Endometrial microvascular endothelial cells (primary cell): ENCODE data around the gene SMIM36. TPM values are rescaled to one million over a fixed set of nuclear protein-coding genes. Genes with fewer than 3 reads are reported as not detected.
"Not testable (repeated sequence)": the region's sequence is repeated elsewhere in the genome, so short reads cannot be mapped to it uniquely, and the experiment has no call there.

ENCODE experiments used
- in situ Hi-C: cut with HindIII; loops from 2 replicates; pipeline ENCODE4 v1.10.0; 2017; ENCODE audit warnings: low sequenced_read_pairs, low pct_unique_long_range_greater_than_20kb; ENCODE audit errors: inconsistent ontology term
- total RNA-seq: library from RNA; depleted of rRNA; stranded (reverse); fragments of >200 nt; gene quantifications from one replicate; pipeline ENCODE4 v1.2.3, GENCODE V29; 2015; ENCODE audit errors: inconsistent ontology term

SMIM36 gene
- total RNA-seq, result not detected

GRCh38 chr17:55510986-55511721 is at the start of gene SMIM36:
Gene SMIM36 (minus strand): TSS chr17:55511452.
- in situ Hi-C loops, result no loop called here

GRCh38 chr17:55555772-55556171 is 44.5 kb upstream of the SMIM36 start:
- in situ Hi-C loops, result no loop called here

- in situ Hi-C loops, result no loop called here
These were observed 37.9 kb upstream of the SMIM36 start for GRCh38 chr17:55549140-55549539.

- in situ Hi-C loops, result no loop called here
These were observed 35.9 kb upstream of the SMIM36 start for GRCh38 chr17:55546991-55547664.

DNA sequence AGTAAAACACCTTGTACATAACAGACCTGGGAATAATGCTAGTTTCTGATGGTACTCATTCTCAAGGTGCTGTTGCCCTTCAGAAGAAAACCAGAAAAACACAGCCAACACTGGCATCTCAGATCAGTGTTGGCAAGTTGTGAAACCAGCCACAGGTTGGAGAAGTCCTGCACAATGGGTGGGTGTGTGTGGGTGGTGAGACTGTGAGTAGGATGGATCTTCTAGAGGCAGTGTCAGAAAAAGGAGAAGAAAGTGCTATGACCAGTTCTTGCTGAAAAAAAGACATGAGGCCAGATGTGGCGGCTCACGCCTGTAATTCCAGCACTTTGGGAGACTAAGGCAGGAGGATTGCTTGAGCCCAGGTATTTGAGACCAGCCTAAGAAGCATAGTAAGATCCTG is 35.2 kb upstream of the SMIM36 start:
- in situ Hi-C loops, result no loop called here

GRCh38 chr17:55545806-55546205 is 34.6 kb upstream of the SMIM36 start:
- in situ Hi-C loops, result no loop called here

DNA sequence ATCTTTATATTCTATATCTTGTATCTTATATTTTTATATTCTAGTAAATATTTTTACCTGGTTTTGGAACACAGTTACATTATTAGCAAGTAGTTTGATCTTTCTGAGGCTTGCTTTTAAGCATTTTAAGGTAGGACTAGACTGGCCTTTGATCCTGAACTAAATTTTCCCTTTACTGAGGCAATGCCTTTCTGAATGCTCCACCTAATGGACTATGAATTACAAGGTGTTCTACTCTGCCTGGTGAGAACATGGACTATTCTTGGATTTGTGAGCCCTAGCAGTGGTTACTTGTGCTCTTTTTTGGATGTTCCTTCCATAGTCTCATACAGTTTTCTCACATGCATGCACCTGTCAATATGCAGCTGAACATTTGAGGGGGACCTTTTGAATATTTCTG is 32.5 kb upstream of the SMIM36 start:
- in situ Hi-C loops, result no loop called here

- in situ Hi-C loops, result no loop called here
These were observed 29.3 kb upstream of the SMIM36 start for GRCh38 chr17:55540414-55541091.

- in situ Hi-C loops, result no loop called here
These were observed 25.0 kb upstream of the SMIM36 start for GRCh38 chr17:55536205-55536604.

- in situ Hi-C loops, result loop anchor here (5.0 kb wide), 1 partner anchor 189 kb away; the partner anchor contains the start of gene TMEM100
These were observed 22.4 kb upstream of the SMIM36 start for GRCh38 chr17:55533608-55534007.

GRCh38 chr17:55532670-55533069 is 21.4 kb upstream of the SMIM36 start:
- in situ Hi-C loops, result loop anchor here (5.0 kb wide), 1 partner anchor 190 kb away; the partner anchor contains the start of gene TMEM100

DNA sequence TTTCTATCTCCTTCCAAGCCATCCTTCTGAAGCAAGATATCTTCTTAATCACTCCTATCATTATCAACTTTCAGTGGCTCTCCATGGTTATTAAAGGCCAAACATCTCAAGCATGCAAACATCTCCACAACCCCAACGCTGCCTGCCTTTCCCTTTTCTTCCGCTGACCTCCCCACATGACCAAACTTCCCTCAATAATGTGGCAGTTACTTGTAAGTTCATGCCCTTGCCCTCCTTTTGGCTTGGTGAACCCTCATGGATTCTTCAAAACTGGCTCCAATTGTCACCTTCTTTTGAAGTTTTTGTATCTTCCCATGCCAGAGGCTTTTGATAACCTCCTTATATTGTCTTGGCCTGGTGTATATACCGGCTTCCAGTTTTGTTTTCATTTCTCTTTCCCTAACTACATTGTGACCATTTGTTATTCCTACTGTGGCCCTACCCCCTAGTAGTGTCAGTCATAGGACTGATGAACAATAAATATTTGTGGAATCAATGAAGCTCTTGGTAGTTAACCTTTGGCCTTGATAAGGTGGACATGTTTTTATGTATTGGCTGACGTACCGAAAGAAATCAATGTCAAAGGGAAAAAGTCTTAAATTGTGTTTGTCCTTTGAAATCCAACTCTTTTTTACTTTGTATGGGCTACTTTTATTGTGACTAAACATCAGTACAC is 19.9 kb upstream of the SMIM36 start:
- in situ Hi-C loops, result loop anchor here (5.0 kb wide), 1 partner anchor 191 kb away; the partner anchor contains the start of gene TMEM100

DNA sequence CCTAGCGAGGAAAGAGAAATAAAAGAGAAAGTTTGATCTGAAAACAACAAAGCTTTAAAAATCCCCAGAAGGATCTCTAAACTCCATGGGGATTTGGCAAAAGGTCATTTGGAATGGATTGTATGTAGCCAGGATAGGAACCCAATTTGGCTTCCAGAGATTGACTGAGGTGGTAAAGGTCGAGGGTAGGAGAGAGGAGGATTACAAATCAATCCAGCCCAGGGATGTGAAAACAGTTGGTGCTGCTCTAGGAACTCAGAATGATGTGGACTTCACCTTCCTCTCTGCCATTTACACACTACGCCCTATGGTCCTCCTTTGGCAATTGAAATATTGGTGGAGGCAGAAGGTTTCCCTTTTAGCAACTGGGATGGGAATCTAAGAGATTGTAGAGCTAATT is 18.8 kb upstream of the SMIM36 start:
- in situ Hi-C loops, result loop anchor here (5.0 kb wide), 1 partner anchor 192 kb away; the partner anchor contains the start of gene TMEM100

DNA sequence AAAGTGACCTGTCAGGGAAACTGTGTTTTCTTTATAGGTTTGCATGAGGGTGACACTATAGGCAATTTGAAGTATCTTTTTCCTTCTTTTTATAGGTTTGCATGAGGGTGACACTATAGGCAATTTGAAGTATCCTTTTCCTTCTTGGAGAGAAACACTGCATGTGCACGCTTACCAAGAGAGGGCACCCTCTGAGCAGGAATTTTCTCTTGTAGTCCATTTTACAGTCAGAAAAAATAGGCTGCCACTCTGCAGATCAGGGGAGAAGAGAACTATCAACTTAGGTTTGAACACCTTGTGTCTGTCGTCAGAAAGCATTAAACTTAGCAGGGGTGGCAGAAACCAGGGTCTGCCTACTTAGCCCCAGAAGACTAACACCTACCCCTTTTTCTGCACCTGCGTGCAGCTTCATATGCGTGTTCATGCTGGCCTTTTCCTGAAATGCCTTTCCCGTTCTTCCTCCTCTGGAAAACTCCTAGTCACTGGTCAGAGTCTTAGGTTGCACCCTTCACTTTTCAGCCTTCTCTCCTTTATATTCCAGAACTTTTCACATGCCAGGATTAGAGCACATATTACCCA is 16.4 kb upstream of the SMIM36 start:
- in situ Hi-C loops, result no loop called here

DNA sequence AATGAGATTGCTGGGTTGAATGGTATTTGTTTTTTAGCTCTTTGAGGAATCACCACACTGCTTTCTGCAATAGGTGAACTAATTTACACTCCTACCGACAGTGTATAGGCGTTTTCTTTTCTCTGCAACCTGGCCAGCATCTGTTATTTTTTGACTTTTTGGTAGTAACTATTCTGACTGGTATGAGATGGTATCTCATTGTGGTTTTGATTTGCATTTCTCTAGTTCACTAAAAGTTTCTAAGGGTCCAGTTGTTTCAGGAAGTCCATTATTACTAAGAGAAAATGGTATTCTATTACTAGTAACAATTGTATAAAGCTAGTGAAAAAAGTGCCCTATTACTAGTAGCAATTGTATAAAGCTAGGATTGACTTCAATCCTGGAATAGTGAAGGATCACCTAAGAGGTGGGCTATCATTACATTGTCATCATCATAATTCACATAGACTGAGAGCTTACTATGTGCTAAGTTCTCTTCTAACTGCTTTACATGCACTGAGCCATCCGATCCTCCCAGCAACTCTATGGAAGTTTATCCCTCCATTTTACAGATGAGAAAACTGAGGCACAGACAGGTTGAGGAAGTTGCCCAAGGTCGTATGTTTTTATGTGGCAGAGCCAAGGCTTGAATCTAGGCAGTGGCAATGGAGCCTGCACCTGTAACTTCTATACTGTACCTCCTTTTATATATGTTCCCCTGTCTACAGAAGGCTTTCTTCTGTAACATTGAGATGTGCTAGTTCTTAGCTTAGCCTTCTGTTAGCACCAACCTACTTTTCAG is 13.4 kb upstream of the SMIM36 start:
- in situ Hi-C loops, result no loop called here

GRCh38 chr17:55523032-55523431 is 11.8 kb upstream of the SMIM36 start:
- in situ Hi-C loops, result not testable (repeated sequence)

GRCh38 chr17:55521186-55521585 is 9.9 kb upstream of the SMIM36 start:
- in situ Hi-C loops, result no loop called here

DNA sequence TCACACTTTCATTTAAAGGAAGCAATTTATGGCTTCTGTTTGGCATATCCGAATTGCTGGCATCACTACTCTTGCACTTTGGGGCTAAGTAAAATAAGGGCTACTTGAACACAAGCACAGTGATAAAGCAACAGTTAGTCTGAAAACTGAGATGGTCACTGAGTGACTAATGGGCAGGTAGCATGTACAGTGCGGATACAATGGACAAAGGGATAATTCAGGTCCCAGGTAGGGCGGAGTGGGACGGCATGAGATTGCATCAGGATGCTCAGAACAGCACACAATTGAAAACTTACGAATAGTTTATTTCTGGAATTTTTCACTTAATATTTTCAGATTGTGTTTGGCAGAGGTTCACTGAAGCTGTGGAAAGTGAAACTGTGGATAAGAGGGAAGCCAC is 9.2 kb upstream of the SMIM36 start:
- in situ Hi-C loops, result no loop called here
